ENCODE measurements around the gene SARM1. TPM values are rescaled to one million over a fixed set of nuclear protein-coding genes. Genes with fewer than 3 reads are reported as not detected.

SARM1 gene
- total RNA-seq, 1 experiment from 2014 or later, result 5.1 TPM

DNA sequence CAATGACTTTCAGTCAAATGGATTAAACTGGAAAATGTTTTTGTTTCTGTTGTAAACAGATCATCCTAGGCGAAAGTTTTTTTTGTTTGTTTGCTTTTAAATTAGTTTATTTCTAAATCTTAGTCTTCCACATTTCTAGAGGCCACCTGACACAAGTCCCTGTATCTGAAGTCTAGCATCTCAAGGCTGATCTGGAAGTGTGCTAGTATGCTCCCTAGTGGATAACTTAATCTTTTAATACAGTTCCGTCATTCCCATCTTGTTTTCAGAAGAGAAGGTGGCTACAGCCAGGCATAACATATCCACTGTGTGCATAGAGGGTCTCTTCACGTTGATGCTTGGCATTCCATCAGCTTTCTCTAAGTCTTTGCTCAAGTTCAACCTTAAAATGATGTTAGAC, 43.8 kb upstream of the SARM1 start:
- no CpG with 5 or more reads among the region's 3 CpGs for WGBS (ENCODE audit: extremely low coverage, insufficient read length, low lambda C conversion rate)
- no peak overlapping the region for H4K5ac ChIP-seq (ENCODE audit: insufficient read length, low read depth, low read length)
- H2BK5ac ChIP-seq (ENCODE audit: insufficient read length, low read length), result no peak overlapping the region
- H3K9me3 ChIP-seq (ENCODE audit: control insufficient read depth, low read depth, low read length), result no peaks in the 10 kb centered on the region
- no peak overlapping the region for H3K27ac Mint-ChIP-seq
- H3K79me2 ChIP-seq (ENCODE audit: insufficient read depth, low read length), result peaks cover 23% of the 10 kb centered on the region; the same call in 1 of the 2 replicates
- H2BK20ac ChIP-seq (ENCODE audit: low read depth, low read length, poor library complexity, severe bottlenecking), result no peak overlapping the region
- TF ChIP-seq, protein P1, sequence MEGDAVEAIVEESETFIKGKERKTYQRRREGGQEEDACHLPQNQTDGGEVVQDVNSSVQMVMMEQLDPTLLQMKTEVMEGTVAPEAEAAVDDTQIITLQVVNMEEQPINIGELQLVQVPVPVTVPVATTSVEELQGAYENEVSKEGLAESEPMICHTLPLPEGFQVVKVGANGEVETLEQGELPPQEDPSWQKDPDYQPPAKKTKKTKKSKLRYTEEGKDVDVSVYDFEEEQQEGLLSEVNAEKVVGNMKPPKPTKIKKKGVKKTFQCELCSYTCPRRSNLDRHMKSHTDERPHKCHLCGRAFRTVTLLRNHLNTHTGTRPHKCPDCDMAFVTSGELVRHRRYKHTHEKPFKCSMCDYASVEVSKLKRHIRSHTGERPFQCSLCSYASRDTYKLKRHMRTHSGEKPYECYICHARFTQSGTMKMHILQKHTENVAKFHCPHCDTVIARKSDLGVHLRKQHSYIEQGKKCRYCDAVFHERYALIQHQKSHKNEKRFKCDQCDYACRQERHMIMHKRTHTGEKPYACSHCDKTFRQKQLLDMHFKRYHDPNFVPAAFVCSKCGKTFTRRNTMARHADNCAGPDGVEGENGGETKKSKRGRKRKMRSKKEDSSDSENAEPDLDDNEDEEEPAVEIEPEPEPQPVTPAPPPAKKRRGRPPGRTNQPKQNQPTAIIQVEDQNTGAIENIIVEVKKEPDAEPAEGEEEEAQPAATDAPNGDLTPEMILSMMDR (conservative IDR thresholded peaks at IDR 0.05), result 0 out of 3 replicates have a peak, but pooled peaks have one; percentile 9
- H4K8ac ChIP-seq (replicated peaks; ENCODE audit: insufficient read length, low read depth, low read length), result no peak overlapping the region
- H3K23ac ChIP-seq (ENCODE audit: insufficient read length, low read depth, low read length), result no peak overlapping the region
- H4K20me1 ChIP-seq (ENCODE audit: control insufficient read depth, insufficient read depth, insufficient read length), result peaks cover 3% of the 10 kb centered on the region
- H3K4ac ChIP-seq (ENCODE audit: low read depth, low read length), result no peak overlapping the region
- H3K4me1 Mint-ChIP-seq, result peaks cover 5 to 6% of the 10 kb centered on the region in 2 experiments
- H3T11ph ChIP-seq (ENCODE audit: low read length), result no peak overlapping the region
- H2BK120ac ChIP-seq (ENCODE audit: low read depth, low read length, poor library complexity, severe bottlenecking), result no peak overlapping the region
- no peak overlapping the region for H3K4me3 Mint-ChIP-seq
- DNase-seq, result peak; percentile 18
- H3K79me1 ChIP-seq (ENCODE audit: insufficient read depth, low read depth, low read length, poor library complexity, severe bottlenecking), result peaks cover 9% of the 10 kb centered on the region
- H3K9me3 Mint-ChIP-seq, result no peaks in the 10 kb centered on the region
- H3K23me2 ChIP-seq (ENCODE audit: insufficient read length, low read depth, low read length, poor library complexity, severe bottlenecking), result no peaks in the 10 kb centered on the region
- H3K27me3 Mint-ChIP-seq (ENCODE audit: low read depth), result no peaks in the 10 kb centered on the region
- H3K27me3 ChIP-seq (ENCODE audit: insufficient read depth, low read length), result no peaks in the 10 kb centered on the region
- H3K18ac ChIP-seq (ENCODE audit: insufficient read length, low read depth, low read length), result no peak overlapping the region
- H3K4me2 ChIP-seq (ENCODE audit: insufficient read depth, insufficient read length, low read length), result no peak overlapping the region
- no peak overlapping the region for H3K27ac ChIP-seq (ENCODE audit: insufficient read length, low read depth, low read length)
- H3K14ac ChIP-seq (ENCODE audit: insufficient read depth, low read length), result no peak overlapping the region
- no peak overlapping the region for H3K9ac ChIP-seq (ENCODE audit: extremely low read depth, insufficient read length, low read length)
- H4K91ac ChIP-seq (ENCODE audit: insufficient read length, low read depth, low read length), result no peak overlapping the region
- no peak overlapping the region for H2BK15ac ChIP-seq (ENCODE audit: low read depth, low read length)
- H3K56ac ChIP-seq (ENCODE audit: insufficient read length, low read depth, low read length), result no peak overlapping the region
- H3K36me3 Mint-ChIP-seq (ENCODE audit: insufficient read depth in 1 of 3, low read depth in 3 of 3), result peaks cover 22 to 44% (median 40%) of the 10 kb centered on the region in 3 experiments; a peak in 6 of 7 replicates
- H3K4me1 ChIP-seq (ENCODE audit: insufficient read depth, low read length), result no peaks in the 10 kb centered on the region
- H2BK12ac ChIP-seq (ENCODE audit: insufficient read length, low read depth, low read length), result no peak overlapping the region
- H2AFZ ChIP-seq (ENCODE audit: low read length), result no peak overlapping the region
- H2AK5ac ChIP-seq (ENCODE audit: insufficient read length, low read length), result no peak overlapping the region

Measured in H9 (cell line).